Non-pigmented ciliary epithelial cell (primary cell): ENCODE data around the gene PTGES2.
"Not testable (repeated sequence)": the region's sequence is repeated elsewhere in the genome, so short reads cannot be mapped to it uniquely, and the experiment has no call there.

ENCODE experiments used
- DNase-seq: peaks from one replicate; pipeline ENCODE4 v3.0.0-alpha.2; 2010; ENCODE audit warnings: low read depth

PTGES2 gene

GRCh38 chr9:128136816-128137793, 9.6 kb upstream of the PTGES2 start:
- DNase-seq: no peak

GRCh38 chr9:128135561-128135960, 8.0 kb upstream of the PTGES2 start:
- DNase-seq: not testable (repeated sequence)

GRCh38 chr9:128132139-128132538, 4.6 kb upstream of the PTGES2 start:
- not testable (repeated sequence) for DNase-seq

GRCh38 chr9:128131346-128131745, 3.8 kb upstream of the PTGES2 start:
- DNase-seq: not testable (repeated sequence)

- not testable (repeated sequence) for DNase-seq
Measured at GRCh38 chr9:128130651-128131050, 3.1 kb upstream of the PTGES2 start.

GRCh38 chr9:128129976-128130590, 2.6 kb upstream of the PTGES2 start:
- DNase-seq: not testable (repeated sequence)

- no peak for DNase-seq
Measured at GRCh38 chr9:128128836-128129590, 1.5 kb upstream of the PTGES2 start.

- peak; percentile 54 for DNase-seq
Measured at GRCh38 chr9:128127990-128128835, 684 bp upstream of the PTGES2 start.

- DNase-seq: no peak
Measured at GRCh38 chr9:128125580-128126354, 1.8 kb downstream of the PTGES2 start.

GRCh38 chr9:128124873-128125579, 2.5 kb downstream of the PTGES2 start:
- peak; percentile 17 for DNase-seq

- DNase-seq: no peak
Measured at GRCh38 chr9:128124451-128124850, 3.1 kb downstream of the PTGES2 start.

GRCh38 chr9:128123451-128124080, 4.0 kb downstream of the PTGES2 start:
- no peak for DNase-seq

- no peak for DNase-seq
Measured at GRCh38 chr9:128122809-128123175, 4.7 kb downstream of the PTGES2 start.

GRCh38 chr9:128121924-128122808, 5.4 kb downstream of the PTGES2 start:
- DNase-seq: no peak

GRCh38 chr9:128121466-128121810, 6.1 kb downstream of the PTGES2 start:
- DNase-seq: no peak

- DNase-seq: no peak
Measured at GRCh38 chr9:128120741-128121465, 6.6 kb downstream of the PTGES2 start.

GRCh38 chr9:128120061-128120740, 7.3 kb downstream of the PTGES2 start:
- no peak for DNase-seq
